Activated T-helper 17 cell treated with anti-CD3 and anti-CD28 coated beads, Interleukin-2, amount 50 U/mL, for 72 hours (primary cell): ENCODE results near the gene SLC25A36. TPM values are rescaled to one million over a fixed set of nuclear protein-coding genes. Genes with fewer than 3 reads are reported as not detected.
A peak's percentile ranks its signal among the peaks of the same experiment; 100 is the strongest.
"Not testable (repeated sequence)": the region's sequence is repeated elsewhere in the genome, so short reads cannot be mapped to it uniquely, and the experiment has no call there.

Experiments used
- ATAC-seq: fragments of 150-1000 bp; cut with Tn5 transposase; replicated peaks from 2 replicates; pipeline ENCODE4 v1.10.0; 2021; ENCODE audit warnings: mild to moderate bottlenecking, moderate library complexity
- H3K27ac Mint-ChIP-seq: one replicate; pipeline ENCODE4 v1.8.0; 2022; ENCODE audit warnings: mixed read lengths
- H3K27me3 Mint-ChIP-seq: one replicate; pipeline ENCODE4 v1.8.0; 2022; ENCODE audit warnings: mixed read lengths
- H3K36me3 Mint-ChIP-seq: one replicate; pipeline ENCODE4 v1.8.0; 2022; ENCODE audit warnings: low read depth, mild to moderate bottlenecking, mixed read lengths
- H3K4me1 Mint-ChIP-seq: one replicate; pipeline ENCODE4 v1.8.0; 2022; ENCODE audit warnings: mixed read lengths
- H3K4me3 Mint-ChIP-seq: one replicate; pipeline ENCODE4 v1.8.0; 2022; ENCODE audit warnings: mild to moderate bottlenecking, mixed read lengths
- H3K9me3 Mint-ChIP-seq: one replicate; pipeline ENCODE4 v1.8.0; 2022; ENCODE audit warnings: mixed read lengths
- total RNA-seq, 2 donors: library from RNA; stranded (reverse); gene quantifications; one replicate each; pipeline ENCODE4 v1.2.3, GENCODE V29; 2022

Gene SLC25A36
- total RNA-seq, 2 donors from 2014 or later, result 46.1 to 83.9 TPM

- ATAC-seq, result no peak
- peaks cover 37% of the 10 kb centered on the region for H3K27me3 Mint-ChIP-seq
- no peaks in the 10 kb centered on the region for H3K36me3 Mint-ChIP-seq
- no peaks in the 10 kb centered on the region for H3K9me3 Mint-ChIP-seq
- no peak overlapping the region for H3K4me3 Mint-ChIP-seq
- no peak overlapping the region for H3K27ac Mint-ChIP-seq
- H3K4me1 Mint-ChIP-seq, result no peaks in the 10 kb centered on the region
These were observed 23.9 kb upstream of the SLC25A36 start for GRCh38 chr3:140917772-140918171.

- H3K27me3 Mint-ChIP-seq, result peaks cover 30% of the 10 kb centered on the region
- H3K9me3 Mint-ChIP-seq, result no peaks in the 10 kb centered on the region
- no peaks in the 10 kb centered on the region for H3K4me1 Mint-ChIP-seq
- no peak overlapping the region for H3K4me3 Mint-ChIP-seq
- no peak for ATAC-seq
- no peaks in the 10 kb centered on the region for H3K36me3 Mint-ChIP-seq
- H3K27ac Mint-ChIP-seq, result no peak overlapping the region
These were observed 21.6 kb upstream of the SLC25A36 start for GRCh38 chr3:140920029-140920428.

- H3K27ac Mint-ChIP-seq, result no peak overlapping the region
- H3K9me3 Mint-ChIP-seq, result no peaks in the 10 kb centered on the region
- peaks cover 19% of the 10 kb centered on the region for H3K27me3 Mint-ChIP-seq
- H3K4me3 Mint-ChIP-seq, result no peak overlapping the region
- no peak for ATAC-seq
- no peaks in the 10 kb centered on the region for H3K36me3 Mint-ChIP-seq
- no peaks in the 10 kb centered on the region for H3K4me1 Mint-ChIP-seq
These were observed 19.0 kb upstream of the SLC25A36 start for GRCh38 chr3:140922634-140923033.

GRCh38 chr3:140924097-140924873 is 17.4 kb upstream of the SLC25A36 start:
- no peaks in the 10 kb centered on the region for H3K36me3 Mint-ChIP-seq
- ATAC-seq, result no peak
- H3K4me1 Mint-ChIP-seq, result no peaks in the 10 kb centered on the region
- H3K4me3 Mint-ChIP-seq, result no peak overlapping the region
- peaks cover 17% of the 10 kb centered on the region for H3K27me3 Mint-ChIP-seq
- H3K9me3 Mint-ChIP-seq, result no peaks in the 10 kb centered on the region
- no peak overlapping the region for H3K27ac Mint-ChIP-seq

- Mint-ChIP-seq H3K36me3 (no peaks in the 10 kb centered on the region), H3K4me1 (no peaks in the 10 kb centered on the region), H3K27ac (no peak overlapping the region), H3K9me3 (no peaks in the 10 kb centered on the region), H3K4me3 (no peak overlapping the region), H3K27me3 (peaks cover 27% of the 10 kb centered on the region)
- no peak for ATAC-seq
These were observed 14.2 kb upstream of the SLC25A36 start for GRCh38 chr3:140927279-140928069.

- no peaks in the 10 kb centered on the region for H3K4me1 Mint-ChIP-seq
- H3K4me3 Mint-ChIP-seq, result no peak overlapping the region
- no peaks in the 10 kb centered on the region for H3K36me3 Mint-ChIP-seq
- H3K27ac Mint-ChIP-seq, result no peak overlapping the region
- ATAC-seq, result no peak
- H3K27me3 Mint-ChIP-seq, result peaks cover 27% of the 10 kb centered on the region
- no peaks in the 10 kb centered on the region for H3K9me3 Mint-ChIP-seq
These were observed 12.2 kb upstream of the SLC25A36 start for GRCh38 chr3:140929446-140929845.

GRCh38 chr3:140931016-140931454 is 10.6 kb upstream of the SLC25A36 start:
- H3K9me3 Mint-ChIP-seq, result peaks cover 3% of the 10 kb centered on the region
- H3K4me3 Mint-ChIP-seq, result no peak overlapping the region
- H3K27me3 Mint-ChIP-seq, result peaks cover 28% of the 10 kb centered on the region
- no peak overlapping the region for H3K27ac Mint-ChIP-seq
- H3K36me3 Mint-ChIP-seq, result no peaks in the 10 kb centered on the region
- no peak for ATAC-seq
- H3K4me1 Mint-ChIP-seq, result no peaks in the 10 kb centered on the region

- no peak overlapping the region for H3K4me3 Mint-ChIP-seq
- no peaks in the 10 kb centered on the region for H3K4me1 Mint-ChIP-seq
- no peak for ATAC-seq
- no peaks in the 10 kb centered on the region for H3K36me3 Mint-ChIP-seq
- no peak overlapping the region for H3K27ac Mint-ChIP-seq
- H3K9me3 Mint-ChIP-seq, result peaks cover 3% of the 10 kb centered on the region
- H3K27me3 Mint-ChIP-seq, result peaks cover 31% of the 10 kb centered on the region
These were observed 9.8 kb upstream of the SLC25A36 start for GRCh38 chr3:140931801-140932200.

GRCh38 chr3:140933109-140933508 is 8.5 kb upstream of the SLC25A36 start:
- no peaks in the 10 kb centered on the region for H3K36me3 Mint-ChIP-seq
- H3K4me1 Mint-ChIP-seq, result no peaks in the 10 kb centered on the region
- H3K27me3 Mint-ChIP-seq, result peaks cover 31% of the 10 kb centered on the region
- H3K27ac Mint-ChIP-seq, result no peak overlapping the region
- H3K9me3 Mint-ChIP-seq, result peaks cover 3% of the 10 kb centered on the region
- ATAC-seq, result no peak
- H3K4me3 Mint-ChIP-seq, result no peak overlapping the region

GRCh38 chr3:140933552-140933951 is 8.1 kb upstream of the SLC25A36 start:
- Mint-ChIP-seq H3K27ac (no peak overlapping the region), H3K4me1 (no peaks in the 10 kb centered on the region), H3K36me3 (no peaks in the 10 kb centered on the region), H3K4me3 (no peak overlapping the region), H3K27me3 (peaks cover 30% of the 10 kb centered on the region), H3K9me3 (peaks cover 3% of the 10 kb centered on the region)
- ATAC-seq, result no peak

- H3K27ac Mint-ChIP-seq, H3K27me3 Mint-ChIP-seq, ATAC-seq, H3K9me3 Mint-ChIP-seq, H3K4me3 Mint-ChIP-seq: not testable (repeated sequence)
- Mint-ChIP-seq H3K36me3 (peaks cover 19% of the 10 kb centered on the region), H3K4me1 (peaks cover 11% of the 10 kb centered on the region)
These were observed 2.3 kb upstream of the SLC25A36 start for GRCh38 chr3:140939305-140939704.

- Mint-ChIP-seq H3K27me3 (peaks cover 2% of the 10 kb centered on the region), H3K9me3 (peaks cover 4% of the 10 kb centered on the region), H3K27ac (peak overlapping the region; percentile 94), H3K4me1 (peaks cover 17% of the 10 kb centered on the region), H3K4me3 (peak overlapping the region; percentile 96), H3K36me3 (peaks cover 19% of the 10 kb centered on the region)
- ATAC-seq, result no peak
These were observed 574 bp upstream of the SLC25A36 start for GRCh38 chr3:140941090-140941433.

GRCh38 chr3:140942221-140943104 is 827 bp downstream of the SLC25A36 start:
- H3K27me3 Mint-ChIP-seq, result no peaks in the 10 kb centered on the region
- peak overlapping the region; percentile 96 for H3K4me3 Mint-ChIP-seq
- H3K4me1 Mint-ChIP-seq, result peaks cover 27% of the 10 kb centered on the region
- H3K27ac Mint-ChIP-seq, result peak overlapping the region; percentile 94
- peaks cover 32% of the 10 kb centered on the region for H3K36me3 Mint-ChIP-seq
- ATAC-seq, result peak; percentile 13
- H3K9me3 Mint-ChIP-seq, result peaks cover 4% of the 10 kb centered on the region

GRCh38 chr3:140943781-140944552 is 2.3 kb downstream of the SLC25A36 start:
- H3K9me3 Mint-ChIP-seq, result peaks cover 4% of the 10 kb centered on the region
- ATAC-seq, result no peak
- H3K27me3 Mint-ChIP-seq, result no peaks in the 10 kb centered on the region
- H3K4me1 Mint-ChIP-seq, result peaks cover 27% of the 10 kb centered on the region
- peaks cover 35% of the 10 kb centered on the region for H3K36me3 Mint-ChIP-seq
- H3K27ac Mint-ChIP-seq, result no peak overlapping the region
- H3K4me3 Mint-ChIP-seq, result peak overlapping the region; percentile 96
